Bronchial epithelial cell (primary cell): ENCODE results near the gene NUCB1. TPM values are rescaled to one million over a fixed set of nuclear protein-coding genes. Genes with fewer than 3 reads are reported as not detected.

Experiments
- DNase-seq: peaks from one replicate; pipeline ENCODE4 v3.0.0-alpha.2; 2010; ENCODE audit warnings: low read depth
- FAIRE-seq: peaks from 2 replicates; lab custom pipeline; 2011; peaks lifted over from hg19 to GRCh38; lab: Jason Lieb, UNC
- H3K27me3 ChIP-seq: 2 replicates; pipeline ENCODE4 v1.5.1; 2011; ENCODE audit warnings: low read length; ENCODE audit not compliant: control insufficient read depth, insufficient read depth
- H3K36me3 ChIP-seq: 2 replicates; pipeline ENCODE4 v1.5.1; 2011; ENCODE audit warnings: low read length; ENCODE audit not compliant: control insufficient read depth, insufficient read depth
- H3K4me3 ChIP-seq: 2 replicates; pipeline ENCODE4 v1.5.1; 2011; ENCODE audit warnings: mild to moderate bottlenecking, low read depth, low read length, control low read depth
- CTCF ChIP-seq: IDR thresholded peaks from 2 replicates; pipeline ENCODE4 v1.5.1; 2011; ENCODE audit warnings: mild to moderate bottlenecking, moderate library complexity, low read length, control low read depth, inconsistent platforms; ENCODE audit not compliant: insufficient read depth, severe bottlenecking
- total RNA-seq: library from RNA; depleted of rRNA; stranded (reverse); fragments of >200 nt; gene quantifications from 2 replicates; pipeline ENCODE4 v1.2.1, GENCODE V29; 2014

NUCB1 gene
- total RNA-seq, 1 donor from 2014 or later: 88.2 TPM

- DNase-seq: peak; percentile 26
- no peak for FAIRE-seq
- TF ChIP-seq CTCF: no peak
- H3K27me3 ChIP-seq: no peaks in the 10 kb centered on the region
- peaks cover 22% of the 10 kb centered on the region for H3K36me3 ChIP-seq
- no peak overlapping the region for H3K4me3 ChIP-seq
These were observed 69.4 kb downstream of the NUCB1 start for GRCh38 chr19:48969276-48970138.

GRCh38 chr19:48970139-48970766 lies 70.1 kb downstream of the NUCB1 start:
- H3K4me3 ChIP-seq: no peak overlapping the region
- DNase-seq: no peak
- H3K36me3 ChIP-seq: peaks cover 23% of the 10 kb centered on the region
- FAIRE-seq: no peak
- TF ChIP-seq CTCF: no peak
- H3K27me3 ChIP-seq: no peaks in the 10 kb centered on the region

- Histone ChIP-seq H3K27me3 (no peaks in the 10 kb centered on the region), H3K36me3 (peaks cover 23% of the 10 kb centered on the region), H3K4me3 (no peak overlapping the region)
- peak; percentile 94 for TF ChIP-seq CTCF
- DNase-seq (peak; percentile 46), FAIRE-seq (no peak)
These were observed 70.8 kb downstream of the NUCB1 start for GRCh38 chr19:48970923-48971395.

Other genes starting within 250 kb of the NUCB1 start
- not detected in 2 replicates for gene NTN5, start 227.3 kb upstream of the NUCB1 start, total RNA-seq
- 7.9 and 39.4 TPM in 2 replicates for gene FUT2, start 204.3 kb upstream of the NUCB1 start, total RNA-seq
- gene MAMSTR, start 180.6 kb upstream of the NUCB1 start, total RNA-seq: 0.13 and 0.26 TPM in 2 replicates
- 2.4 and 2.9 TPM in 2 replicates for gene RASIP1, start 159.7 kb upstream of the NUCB1 start, total RNA-seq
- gene IZUMO1, start 153.4 kb upstream of the NUCB1 start, total RNA-seq: 0.26 and 2.3 TPM in 2 replicates
- 12.1 and 16.9 TPM in 2 replicates for gene FUT1, start 147.7 kb upstream of the NUCB1 start, total RNA-seq
- gene FGF21, start 144.8 kb upstream of the NUCB1 start, total RNA-seq: not detected in 2 replicates
- 14.0 and 21.3 TPM in 2 replicates for gene BCAT2, start 89.3 kb upstream of the NUCB1 start, total RNA-seq
- 1.3 and 1.9 TPM in 2 replicates for gene HSD17B14, start 63.8 kb upstream of the NUCB1 start, total RNA-seq
- 0.79 and 2.2 TPM in 2 replicates for gene PLEKHA4, start 31.7 kb upstream of the NUCB1 start, total RNA-seq
- gene PPP1R15A, start 27.9 kb upstream of the NUCB1 start, total RNA-seq: 118 and 168 TPM in 2 replicates
- not detected in 2 replicates for gene TULP2, start 1.6 kb upstream of the NUCB1 start, total RNA-seq
- gene DHDH, start 33.4 kb downstream of the NUCB1 start, total RNA-seq: 9.2 and 10.8 TPM in 2 replicates
- gene BAX, start 54.6 kb downstream of the NUCB1 start, total RNA-seq: 64.8 and 68.2 TPM in 2 replicates
- gene FTL, start 65.0 kb downstream of the NUCB1 start, total RNA-seq: 787 and 1,701 TPM in 2 replicates
- 25.5 and 28.9 TPM in 2 replicates for gene GYS1, start 93.0 kb downstream of the NUCB1 start, total RNA-seq
- gene RUVBL2, start 93.6 kb downstream of the NUCB1 start, total RNA-seq: 154 and 267 TPM in 2 replicates
- 0.38 TPM in 1 of 2 replicates, not detected in the other for gene LHB, start 116.8 kb downstream of the NUCB1 start, total RNA-seq
- not detected in 2 replicates for gene CGB3, start 124.0 kb downstream of the NUCB1 start, total RNA-seq
- not detected in 2 replicates for gene CGB2, start 131.6 kb downstream of the NUCB1 start, total RNA-seq
- not detected in 2 replicates for gene CGB1, start 136.6 kb downstream of the NUCB1 start, total RNA-seq
- 0.26 and 0.64 TPM in 2 replicates for gene CGB5, start 143.5 kb downstream of the NUCB1 start, total RNA-seq
- gene CGB8, start 148.8 kb downstream of the NUCB1 start, total RNA-seq: 0.26 TPM in 1 of 2 replicates, not detected in the other
- 1.1 and 1.2 TPM in 2 replicates for gene CGB7, start 157.4 kb downstream of the NUCB1 start, total RNA-seq
- gene NTF4, start 164.5 kb downstream of the NUCB1 start, total RNA-seq: 3.2 and 9.9 TPM in 2 replicates
- gene KCNA7, start 172.4 kb downstream of the NUCB1 start, total RNA-seq: not detected in 2 replicates
- 74.5 and 126 TPM in 2 replicates for gene SNRNP70, start 185.1 kb downstream of the NUCB1 start, total RNA-seq
- gene LIN7B, start 214.1 kb downstream of the NUCB1 start, total RNA-seq: 3.2 and 6.5 TPM in 2 replicates
- gene C19orf73, start 218.8 kb downstream of the NUCB1 start, total RNA-seq: 0.53 and 1.9 TPM in 2 replicates
- gene PPFIA3, start 219.2 kb downstream of the NUCB1 start, total RNA-seq: 1.3 and 2.2 TPM in 2 replicates